Ascending aorta (tissue), 2 donors: ENCODE results near the gene MYORG. TPM values are rescaled to one million over a fixed set of nuclear protein-coding genes. Genes with fewer than 3 reads are reported as not detected.

Experiments used
- DNase-seq, 2 donors: peaks; one replicate each; pipeline ENCODE4 v3.0.0-alpha.2; 2019; ENCODE audit warnings: low spot score in 2 of 2
- H3K27ac ChIP-seq, 2 donors: fragments of 200-600 bp; sonication (generic); one replicate each; pipeline ENCODE4 v1.5.1; 2016 to 2017; ENCODE audit warnings: mild to moderate bottlenecking in 1 of 2
- H3K27me3 ChIP-seq: fragments of 200-600 bp; sonication (generic); one replicate; pipeline ENCODE4 v1.5.1; 2017
- H3K36me3 ChIP-seq, 2 donors: fragments of 200-600 bp; sonication (generic); one replicate each; pipeline ENCODE4 v1.5.1; 2016
- H3K4me1 ChIP-seq, 2 donors: fragments of 200-600 bp; sonication (generic); one replicate each; pipeline ENCODE4 v1.5.1; 2016 to 2017; ENCODE audit warnings: mild to moderate bottlenecking in 1 of 2
- H3K4me3 ChIP-seq, 2 donors: fragments of 200-600 bp; sonication (generic); one replicate each; pipeline ENCODE4 v1.5.1; 2016 to 2017; ENCODE audit warnings: mild to moderate bottlenecking in 1 of 2
- H3K9me3 ChIP-seq, 2 donors: fragments of 200-600 bp; sonication (generic); one replicate each; pipeline ENCODE4 v1.5.1; 2016
- CTCF ChIP-seq, 3 experiments: fragments of 200-600 bp in 2 of 3; fragments of 450-650 bp in 1 of 3; sonication (generic) in 2 of 3; IDR thresholded peaks; one replicate each; pipeline ENCODE4 v1.5.1; 2016 to 2019; ENCODE audit warnings: antibody characterized with exemption in 3 of 3, mild to moderate bottlenecking in 1 of 3, moderate library complexity in 1 of 3
- intact Hi-C: fragments of 100-400 bp; cut with DNase I; formaldehyde crosslinking; loops from one replicate; pipeline ENCODE4 v1.15.1; 2023
- total RNA-seq: library from RNA; depleted of rRNA; stranded (reverse); fragments of >200 nt; gene quantifications from one replicate; pipeline ENCODE4 v1.1.0, GENCODE V29; 2016

MYORG gene
- total RNA-seq, 1 donor from 2014 or later = 11.0 TPM

- Histone ChIP-seq H3K27ac (no peak overlapping the region), H3K4me1 (no peaks in the 10 kb centered on the region), H3K27me3 (no peaks in the 10 kb centered on the region), H3K4me3 (no peak overlapping the region), H3K36me3 (peaks cover 50 to 66% of the 10 kb centered on the region in 2 donors), H3K9me3 (no peaks in the 10 kb centered on the region)
- TF ChIP-seq CTCF (IDR thresholded peaks at IDR 0.05) = no peak
- intact Hi-C loops = no loop called here
- DNase-seq = no peak
Measured at GRCh38 chr9:34400686-34401602, 24.2 kb upstream of the MYORG start.

DNA sequence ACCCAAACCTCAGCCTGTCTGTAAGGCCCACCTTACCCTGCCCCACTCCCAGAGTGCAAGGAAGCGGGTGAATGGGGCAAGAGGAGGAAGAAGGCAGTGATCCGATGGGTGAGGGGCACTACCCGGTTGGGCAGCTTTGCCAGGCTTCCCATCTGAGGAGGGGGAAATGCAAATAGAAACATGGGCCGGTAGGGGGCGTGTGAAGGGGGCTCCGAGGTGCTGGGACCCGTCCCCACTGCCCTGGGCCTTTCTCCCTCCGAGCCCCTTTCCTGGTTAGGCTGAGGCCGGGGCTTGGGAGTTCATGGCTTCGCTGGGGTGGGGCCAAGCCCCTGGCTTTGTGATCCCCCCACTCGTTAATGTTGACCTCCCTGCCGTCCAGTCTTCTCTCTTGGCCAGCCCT, 23.6 kb upstream of the MYORG start:
- no peak for DNase-seq
- no peak overlapping the region for H3K27ac ChIP-seq
- no peaks in the 10 kb centered on the region for H3K4me1 ChIP-seq
- no peak for TF ChIP-seq CTCF (IDR thresholded peaks at IDR 0.05)
- no peak overlapping the region for H3K4me3 ChIP-seq
- H3K27me3 ChIP-seq = no peaks in the 10 kb centered on the region
- peaks cover 50 to 60% of the 10 kb centered on the region in 2 donors for H3K36me3 ChIP-seq
- intact Hi-C loops = no loop called here
- no peaks in the 10 kb centered on the region for H3K9me3 ChIP-seq

GRCh38 chr9:34399729-34400128, 23.0 kb upstream of the MYORG start:
- Histone ChIP-seq H3K4me3 (no peak overlapping the region), H3K27ac (no peak overlapping the region), H3K9me3 (no peaks in the 10 kb centered on the region), H3K36me3 (peaks cover 48 to 54% of the 10 kb centered on the region in 2 donors), H3K4me1 (no peaks in the 10 kb centered on the region), H3K27me3 (no peaks in the 10 kb centered on the region)
- no peak for TF ChIP-seq CTCF (IDR thresholded peaks at IDR 0.05)
- no peak for DNase-seq
- intact Hi-C loops = no loop called here

- Histone ChIP-seq H3K4me3 (no peak overlapping the region), H3K27me3 (no peaks in the 10 kb centered on the region), H3K9me3 (no peaks in the 10 kb centered on the region), H3K36me3 (peaks cover 42 to 46% of the 10 kb centered on the region in 2 donors), H3K27ac (no peak overlapping the region), H3K4me1 (no peaks in the 10 kb centered on the region)
- DNase-seq = no peak
- intact Hi-C loops = no loop called here
- no peak for TF ChIP-seq CTCF (IDR thresholded peaks at IDR 0.05)
Measured at GRCh38 chr9:34398875-34399274, 22.2 kb upstream of the MYORG start.

DNA sequence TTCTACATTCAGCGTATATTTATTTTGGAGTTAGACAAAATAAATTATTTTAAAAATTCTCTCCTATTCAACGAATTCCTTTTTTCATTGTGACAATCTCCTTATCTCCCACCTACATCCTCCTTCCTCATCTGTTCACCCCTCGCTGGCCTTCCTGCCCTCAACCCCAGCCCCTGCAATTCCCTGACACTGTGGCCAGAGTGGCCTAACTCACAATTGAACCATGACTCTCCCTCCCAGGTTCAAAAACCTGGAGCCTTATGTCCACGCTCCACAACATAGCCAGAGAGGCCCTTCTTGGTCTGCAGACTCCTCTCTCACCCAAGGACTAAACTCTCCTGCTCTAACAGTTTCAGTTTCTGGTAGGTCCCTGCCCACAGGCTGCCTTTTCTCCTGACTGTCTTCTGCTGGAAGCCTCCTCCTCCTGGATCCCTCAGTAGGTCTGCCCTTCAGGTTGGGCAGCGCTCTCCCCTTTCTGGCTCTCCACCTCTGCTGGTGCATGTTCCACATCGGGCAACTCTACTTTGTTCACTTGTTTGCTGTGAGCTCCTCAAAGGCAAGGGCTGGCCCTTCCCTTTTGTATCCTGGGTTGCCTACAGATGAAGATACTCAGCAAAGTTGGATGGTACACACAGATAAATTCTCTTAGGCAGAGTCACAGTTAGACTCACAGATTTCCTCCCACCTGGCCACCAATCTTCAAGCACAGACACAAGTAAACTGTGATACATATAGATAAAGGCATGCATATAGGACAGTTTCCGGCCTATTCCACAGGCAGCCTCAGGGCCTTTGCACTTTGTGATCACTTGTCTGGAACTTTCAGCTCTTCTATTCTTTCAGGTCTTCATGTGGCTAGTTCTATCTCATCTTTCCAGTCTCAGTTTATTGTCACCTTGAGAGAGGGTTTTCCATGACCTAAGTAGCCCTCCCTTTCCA, 19.8 kb upstream of the MYORG start:
- Histone ChIP-seq H3K27me3 (no peaks in the 10 kb centered on the region), H3K9me3 (no peaks in the 10 kb centered on the region), H3K4me3 (no peak overlapping the region), H3K4me1 (no peaks in the 10 kb centered on the region), H3K27ac (no peak overlapping the region), H3K36me3 (peaks cover 26 to 27% of the 10 kb centered on the region in 2 donors)
- intact Hi-C loops = no loop called here
- TF ChIP-seq CTCF (IDR thresholded peaks at IDR 0.05) = no peak
- no peak for DNase-seq
